ENCODE data around the gene CENPA. TPM values are rescaled to one million over a fixed set of nuclear protein-coding genes. Genes with fewer than 3 reads are reported as not detected.

Gene CENPA
- total and polyA plus RNA-seq, 2 of the 13 experiments (the other 11 are each of a cell fraction or from before 2014, with no cell fraction given): 28.5 to 38.5 TPM

DNA sequence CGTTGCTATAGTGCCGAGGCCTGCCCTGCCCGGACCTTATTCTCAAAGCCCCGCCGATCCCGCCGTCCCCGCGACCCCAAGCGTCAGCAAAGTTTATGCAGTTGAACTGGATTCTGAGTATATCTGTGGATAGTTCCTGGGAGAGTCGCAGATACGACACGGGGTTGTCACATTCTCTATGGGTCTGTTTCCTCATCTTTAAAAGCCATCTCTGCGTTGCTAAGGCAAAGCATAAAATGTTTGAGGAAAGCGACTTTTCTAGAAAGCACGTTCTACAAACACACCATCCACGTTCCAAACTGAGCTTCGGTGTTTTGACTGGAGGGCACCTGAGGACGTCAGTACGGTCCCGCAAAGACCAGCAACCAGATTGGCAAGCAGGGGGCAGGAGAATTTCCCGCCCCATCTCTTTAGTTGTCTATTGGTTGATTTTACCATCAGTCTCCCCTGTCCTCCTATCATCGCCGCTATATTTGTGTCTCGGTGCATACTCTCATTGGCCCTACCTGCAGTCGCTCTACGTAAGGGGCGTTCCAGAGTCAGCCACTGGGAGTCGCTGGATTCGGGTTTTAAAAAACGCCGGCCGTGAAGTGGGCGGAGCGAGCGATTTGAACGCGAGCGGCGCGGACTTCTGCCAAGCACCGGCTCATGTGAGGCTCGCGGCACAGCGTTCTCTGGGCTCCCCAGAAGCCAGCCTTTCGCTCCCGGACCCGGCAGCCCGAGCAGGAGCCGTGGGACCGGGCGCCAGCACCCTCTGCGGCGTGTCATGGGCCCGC is at the start of gene CENPA (continued):
- TF ChIP-seq ZNF432 (CRISPR knock-in tag; IDR thresholded peaks at IDR 0.05; ENCODE audit: borderline replicate concordance) (no peak), PHF8 (CRISPR knock-in tag; IDR thresholded peaks at IDR 0.05) (peak; percentile 65), NR2C2 (CRISPR knock-in tag; IDR thresholded peaks at IDR 0.05; ENCODE audit: borderline replicate concordance) (peak; percentile 80), CBX2 (IDR thresholded peaks at IDR 0.05; ENCODE audit: low read depth, low read length) (no peak), CBX2 (CRISPR knock-in tag; IDR thresholded peaks at IDR 0.05; ENCODE audit: low read depth) (peak; percentile 74; the same call in 1 of the 2 replicates), ZNF550 (CRISPR knock-in tag; IDR thresholded peaks at IDR 0.05; ENCODE audit: borderline replicate concordance) (no peak), ZNF260 (CRISPR knock-in tag; IDR thresholded peaks at IDR 0.05; ENCODE audit: borderline replicate concordance, low read depth) (no peak; the same call in 1 of the 2 replicates), ZNF816 (CRISPR knock-in tag; IDR thresholded peaks at IDR 0.05; ENCODE audit: borderline replicate concordance) (peak; percentile 47; the same call in 1 of the 2 replicates)
- TF ChIP-seq, protein P1, sequence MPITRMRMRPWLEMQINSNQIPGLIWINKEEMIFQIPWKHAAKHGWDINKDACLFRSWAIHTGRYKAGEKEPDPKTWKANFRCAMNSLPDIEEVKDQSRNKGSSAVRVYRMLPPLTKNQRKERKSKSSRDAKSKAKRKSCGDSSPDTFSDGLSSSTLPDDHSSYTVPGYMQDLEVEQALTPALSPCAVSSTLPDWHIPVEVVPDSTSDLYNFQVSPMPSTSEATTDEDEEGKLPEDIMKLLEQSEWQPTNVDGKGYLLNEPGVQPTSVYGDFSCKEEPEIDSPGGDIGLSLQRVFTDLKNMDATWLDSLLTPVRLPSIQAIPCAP (CRISPR knock-in tag; IDR thresholded peaks at IDR 0.05; ENCODE audit: low read depth): no peak; the same call in 1 of the 2 replicates
- TF ChIP-seq, protein P2, sequence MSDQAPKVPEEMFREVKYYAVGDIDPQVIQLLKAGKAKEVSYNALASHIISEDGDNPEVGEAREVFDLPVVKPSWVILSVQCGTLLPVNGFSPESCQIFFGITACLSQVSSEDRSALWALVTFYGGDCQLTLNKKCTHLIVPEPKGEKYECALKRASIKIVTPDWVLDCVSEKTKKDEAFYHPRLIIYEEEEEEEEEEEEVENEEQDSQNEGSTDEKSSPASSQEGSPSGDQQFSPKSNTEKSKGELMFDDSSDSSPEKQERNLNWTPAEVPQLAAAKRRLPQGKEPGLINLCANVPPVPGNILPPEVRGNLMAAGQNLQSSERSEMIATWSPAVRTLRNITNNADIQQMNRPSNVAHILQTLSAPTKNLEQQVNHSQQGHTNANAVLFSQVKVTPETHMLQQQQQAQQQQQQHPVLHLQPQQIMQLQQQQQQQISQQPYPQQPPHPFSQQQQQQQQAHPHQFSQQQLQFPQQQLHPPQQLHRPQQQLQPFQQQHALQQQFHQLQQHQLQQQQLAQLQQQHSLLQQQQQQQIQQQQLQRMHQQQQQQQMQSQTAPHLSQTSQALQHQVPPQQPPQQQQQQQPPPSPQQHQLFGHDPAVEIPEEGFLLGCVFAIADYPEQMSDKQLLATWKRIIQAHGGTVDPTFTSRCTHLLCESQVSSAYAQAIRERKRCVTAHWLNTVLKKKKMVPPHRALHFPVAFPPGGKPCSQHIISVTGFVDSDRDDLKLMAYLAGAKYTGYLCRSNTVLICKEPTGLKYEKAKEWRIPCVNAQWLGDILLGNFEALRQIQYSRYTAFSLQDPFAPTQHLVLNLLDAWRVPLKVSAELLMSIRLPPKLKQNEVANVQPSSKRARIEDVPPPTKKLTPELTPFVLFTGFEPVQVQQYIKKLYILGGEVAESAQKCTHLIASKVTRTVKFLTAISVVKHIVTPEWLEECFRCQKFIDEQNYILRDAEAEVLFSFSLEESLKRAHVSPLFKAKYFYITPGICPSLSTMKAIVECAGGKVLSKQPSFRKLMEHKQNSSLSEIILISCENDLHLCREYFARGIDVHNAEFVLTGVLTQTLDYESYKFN (CRISPR knock-in tag; conservative IDR thresholded peaks at IDR 0.05): no peak
- TF ChIP-seq, protein P3, sequence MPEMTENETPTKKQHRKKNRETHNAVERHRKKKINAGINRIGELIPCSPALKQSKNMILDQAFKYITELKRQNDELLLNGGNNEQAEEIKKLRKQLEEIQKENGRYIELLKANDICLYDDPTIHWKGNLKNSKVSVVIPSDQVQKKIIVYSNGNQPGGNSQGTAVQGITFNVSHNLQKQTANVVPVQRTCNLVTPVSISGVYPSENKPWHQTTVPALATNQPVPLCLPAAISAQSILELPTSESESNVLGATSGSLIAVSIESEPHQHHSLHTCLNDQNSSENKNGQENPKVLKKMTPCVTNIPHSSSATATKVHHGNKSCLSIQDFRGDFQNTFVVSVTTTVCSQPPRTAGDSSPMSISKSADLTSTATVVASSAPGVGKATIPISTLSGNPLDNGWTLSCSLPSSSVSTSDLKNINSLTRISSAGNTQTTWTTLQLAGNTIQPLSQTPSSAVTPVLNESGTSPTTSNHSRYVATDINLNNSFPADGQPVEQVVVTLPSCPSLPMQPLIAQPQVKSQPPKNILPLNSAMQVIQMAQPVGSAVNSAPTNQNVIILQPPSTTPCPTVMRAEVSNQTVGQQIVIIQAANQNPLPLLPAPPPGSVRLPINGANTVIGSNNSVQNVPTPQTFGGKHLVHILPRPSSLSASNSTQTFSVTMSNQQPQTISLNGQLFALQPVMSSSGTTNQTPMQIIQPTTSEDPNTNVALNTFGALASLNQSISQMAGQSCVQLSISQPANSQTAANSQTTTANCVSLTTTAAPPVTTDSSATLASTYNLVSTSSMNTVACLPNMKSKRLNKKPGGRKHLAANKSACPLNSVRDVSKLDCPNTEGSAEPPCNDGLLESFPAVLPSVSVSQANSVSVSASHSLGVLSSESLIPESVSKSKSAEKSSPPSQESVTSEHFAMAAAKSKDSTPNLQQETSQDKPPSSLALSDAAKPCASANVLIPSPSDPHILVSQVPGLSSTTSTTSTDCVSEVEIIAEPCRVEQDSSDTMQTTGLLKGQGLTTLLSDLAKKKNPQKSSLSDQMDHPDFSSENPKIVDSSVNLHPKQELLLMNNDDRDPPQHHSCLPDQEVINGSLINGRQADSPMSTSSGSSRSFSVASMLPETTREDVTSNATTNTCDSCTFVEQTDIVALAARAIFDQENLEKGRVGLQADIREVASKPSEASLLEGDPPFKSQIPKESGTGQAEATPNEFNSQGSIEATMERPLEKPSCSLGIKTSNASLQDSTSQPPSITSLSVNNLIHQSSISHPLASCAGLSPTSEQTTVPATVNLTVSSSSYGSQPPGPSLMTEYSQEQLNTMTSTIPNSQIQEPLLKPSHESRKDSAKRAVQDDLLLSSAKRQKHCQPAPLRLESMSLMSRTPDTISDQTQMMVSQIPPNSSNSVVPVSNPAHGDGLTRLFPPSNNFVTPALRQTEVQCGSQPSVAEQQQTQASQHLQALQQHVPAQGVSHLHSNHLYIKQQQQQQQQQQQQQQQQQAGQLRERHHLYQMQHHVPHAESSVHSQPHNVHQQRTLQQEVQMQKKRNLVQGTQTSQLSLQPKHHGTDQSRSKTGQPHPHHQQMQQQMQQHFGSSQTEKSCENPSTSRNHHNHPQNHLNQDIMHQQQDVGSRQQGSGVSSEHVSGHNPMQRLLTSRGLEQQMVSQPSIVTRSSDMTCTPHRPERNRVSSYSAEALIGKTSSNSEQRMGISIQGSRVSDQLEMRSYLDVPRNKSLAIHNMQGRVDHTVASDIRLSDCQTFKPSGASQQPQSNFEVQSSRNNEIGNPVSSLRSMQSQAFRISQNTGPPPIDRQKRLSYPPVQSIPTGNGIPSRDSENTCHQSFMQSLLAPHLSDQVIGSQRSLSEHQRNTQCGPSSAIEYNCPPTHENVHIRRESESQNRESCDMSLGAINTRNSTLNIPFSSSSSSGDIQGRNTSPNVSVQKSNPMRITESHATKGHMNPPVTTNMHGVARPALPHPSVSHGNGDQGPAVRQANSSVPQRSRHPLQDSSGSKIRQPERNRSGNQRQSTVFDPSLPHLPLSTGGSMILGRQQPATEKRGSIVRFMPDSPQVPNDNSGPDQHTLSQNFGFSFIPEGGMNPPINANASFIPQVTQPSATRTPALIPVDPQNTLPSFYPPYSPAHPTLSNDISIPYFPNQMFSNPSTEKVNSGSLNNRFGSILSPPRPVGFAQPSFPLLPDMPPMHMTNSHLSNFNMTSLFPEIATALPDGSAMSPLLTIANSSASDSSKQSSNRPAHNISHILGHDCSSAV (CRISPR knock-in tag; IDR thresholded peaks at IDR 0.05; ENCODE audit: borderline replicate concordance): peak; percentile 66; the same call in 1 of the 2 replicates
- TF ChIP-seq, protein P4, sequence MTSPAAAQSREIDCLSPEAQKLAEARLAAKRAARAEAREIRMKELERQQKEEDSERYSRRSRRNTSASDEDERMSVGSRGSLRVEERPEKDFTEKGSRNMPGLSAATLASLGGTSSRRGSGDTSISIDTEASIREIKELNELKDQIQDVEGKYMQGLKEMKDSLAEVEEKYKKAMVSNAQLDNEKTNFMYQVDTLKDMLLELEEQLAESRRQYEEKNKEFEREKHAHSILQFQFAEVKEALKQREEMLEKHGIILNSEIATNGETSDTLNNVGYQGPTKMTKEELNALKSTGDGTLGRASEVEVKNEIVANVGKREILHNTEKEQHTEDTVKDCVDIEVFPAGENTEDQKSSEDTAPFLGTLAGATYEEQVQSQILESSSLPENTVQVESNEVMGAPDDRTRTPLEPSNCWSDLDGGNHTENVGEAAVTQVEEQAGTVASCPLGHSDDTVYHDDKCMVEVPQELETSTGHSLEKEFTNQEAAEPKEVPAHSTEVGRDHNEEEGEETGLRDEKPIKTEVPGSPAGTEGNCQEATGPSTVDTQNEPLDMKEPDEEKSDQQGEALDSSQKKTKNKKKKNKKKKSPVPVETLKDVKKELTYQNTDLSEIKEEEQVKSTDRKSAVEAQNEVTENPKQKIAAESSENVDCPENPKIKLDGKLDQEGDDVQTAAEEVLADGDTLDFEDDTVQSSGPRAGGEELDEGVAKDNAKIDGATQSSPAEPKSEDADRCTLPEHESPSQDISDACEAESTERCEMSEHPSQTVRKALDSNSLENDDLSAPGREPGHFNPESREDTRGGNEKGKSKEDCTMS (CRISPR knock-in tag; conservative IDR thresholded peaks at IDR 0.05): no peak; the same call in 1 of the 2 replicates

Measured in HepG2 (cell line).